GM21360 (cell line): ENCODE data around the gene DENND1B.
"Not testable (repeated sequence)": the region's sequence is repeated elsewhere in the genome, so short reads cannot be mapped to it uniquely, and the experiment has no call there.

Experiments
- ATAC-seq: cut with Tn5 transposase; IDR thresholded peaks from one replicate; pipeline ENCODE4 v1.9.1; 2021; ENCODE audit warnings: mild to moderate bottlenecking, moderate library complexity; ENCODE audit not compliant: unreplicated experiment

DENND1B gene

DNA sequence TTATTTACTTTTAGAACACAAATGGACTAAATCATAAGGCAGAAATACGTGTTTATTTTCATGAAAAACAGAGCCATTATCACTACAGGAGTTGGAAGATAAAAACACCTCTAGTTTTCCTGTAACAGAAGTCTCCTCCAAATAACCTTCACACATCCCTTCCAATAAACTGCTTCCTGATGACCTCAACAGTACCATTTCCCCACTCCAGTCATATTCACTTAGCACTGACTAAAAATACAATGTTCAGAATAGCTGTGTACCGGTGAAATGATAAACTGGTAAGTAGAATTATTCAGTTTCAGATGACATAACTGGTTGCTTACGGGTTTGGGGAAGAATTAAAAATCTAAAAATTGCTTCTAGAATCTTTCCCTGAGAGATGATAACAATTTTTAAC is 137.9 kb downstream of the DENND1B start:
- ATAC-seq, result no peak

DNA sequence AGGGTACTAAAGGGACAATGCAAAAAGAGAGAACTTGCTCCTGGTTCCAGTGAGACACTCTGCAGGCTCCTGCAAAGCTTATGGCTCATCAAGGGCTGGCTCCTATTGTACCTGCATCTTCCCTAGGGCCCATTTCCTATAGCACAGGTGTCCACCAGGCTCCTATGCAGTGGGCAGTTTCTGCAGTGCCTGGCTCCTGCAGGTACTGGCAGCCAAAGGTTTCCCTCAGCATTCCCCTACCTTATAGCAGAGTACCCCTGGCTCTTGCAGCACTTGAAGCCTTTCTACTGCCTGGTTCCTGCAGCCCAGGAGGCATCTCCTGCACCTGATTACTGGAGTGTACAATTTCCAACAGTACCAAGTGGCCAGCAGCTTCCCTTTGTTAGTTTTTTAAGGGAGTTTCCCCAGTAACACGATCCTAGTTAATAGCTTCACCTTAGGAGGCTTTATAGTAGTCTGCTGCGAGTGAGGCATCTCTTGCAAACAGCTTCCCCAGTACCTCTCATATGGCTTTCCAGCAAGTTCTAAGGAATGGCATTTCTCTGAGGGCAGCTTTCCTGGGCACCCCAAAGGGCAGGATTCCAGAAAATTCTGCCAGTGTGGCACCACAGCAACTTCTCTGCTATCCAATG is 141.7 kb downstream of the DENND1B start:
- no peak for ATAC-seq

DNA sequence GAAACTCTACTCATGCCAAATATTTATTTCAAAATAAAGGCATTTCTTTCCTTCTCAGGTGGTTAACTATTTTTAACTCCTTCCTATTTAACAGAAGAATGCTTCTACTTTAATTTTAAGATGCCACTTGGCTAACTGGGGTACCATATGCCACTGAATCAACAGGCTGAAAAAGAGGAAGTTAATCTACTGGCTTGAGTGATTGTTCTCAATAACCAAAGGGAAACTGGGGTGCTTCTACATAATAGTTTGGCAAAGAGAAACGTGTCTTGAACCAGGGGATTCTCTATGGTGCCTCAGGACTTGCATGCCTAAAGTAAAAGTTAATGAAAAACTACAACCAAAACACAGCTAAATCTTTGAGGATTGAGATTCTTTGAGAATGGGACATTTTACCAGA is 142.6 kb downstream of the DENND1B start:
- ATAC-seq, result no peak

DNA sequence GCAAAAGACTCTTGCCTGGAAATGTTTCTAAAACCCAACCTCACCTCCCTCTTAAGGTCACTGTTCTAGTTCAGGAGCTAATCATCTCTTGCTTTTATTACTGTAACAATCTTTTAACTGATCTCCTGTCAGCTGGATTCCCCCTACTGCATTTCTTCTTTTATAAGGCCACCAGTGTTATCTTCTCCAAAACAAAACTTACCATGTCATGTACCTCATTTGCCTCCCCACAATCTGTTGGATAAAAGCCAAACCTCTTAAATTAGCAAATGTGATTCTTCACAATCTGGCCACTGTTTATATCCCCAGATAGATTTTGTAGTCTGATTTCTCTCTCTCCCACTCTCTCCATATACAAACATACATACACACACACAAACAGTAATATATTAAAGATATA is 143.3 kb downstream of the DENND1B start:
- ATAC-seq, result no peak

DNA sequence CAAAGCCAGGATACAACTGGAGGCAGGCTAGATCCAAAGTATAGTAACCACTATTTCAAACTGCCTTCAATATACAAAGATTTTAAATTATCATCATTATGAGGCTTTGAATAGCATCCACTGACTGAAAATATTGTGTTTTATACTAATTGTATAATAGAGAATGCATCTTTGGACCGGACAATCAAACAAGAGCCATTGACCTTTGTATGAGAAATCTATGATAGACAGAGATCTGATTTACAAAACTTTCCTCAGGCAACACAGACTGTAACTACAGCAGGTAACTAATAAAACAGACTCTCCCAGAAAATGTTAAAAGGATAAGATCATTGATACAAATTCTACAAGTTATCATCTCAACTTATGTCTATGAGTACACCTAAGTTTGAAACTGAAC is 152.9 kb downstream of the DENND1B start:
- ATAC-seq, result no peak

DNA sequence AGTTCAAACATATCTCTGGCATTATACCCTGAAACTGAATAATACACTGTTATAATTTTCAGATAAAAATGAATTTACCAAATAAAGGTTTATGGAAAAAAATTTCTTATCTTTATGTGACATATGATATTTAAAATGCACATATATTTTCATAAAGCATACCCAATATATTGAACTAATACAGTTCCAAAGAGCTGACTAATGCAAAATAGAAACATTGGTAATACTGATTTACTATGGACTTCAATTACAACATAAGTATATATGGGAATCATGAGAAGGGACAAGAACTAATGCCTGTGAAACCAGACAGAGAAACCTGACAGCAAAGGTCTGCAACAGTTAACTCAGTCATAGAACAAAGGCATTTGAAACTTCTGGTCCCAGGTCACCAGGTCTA is 153.5 kb downstream of the DENND1B start:
- ATAC-seq, result no peak

DNA sequence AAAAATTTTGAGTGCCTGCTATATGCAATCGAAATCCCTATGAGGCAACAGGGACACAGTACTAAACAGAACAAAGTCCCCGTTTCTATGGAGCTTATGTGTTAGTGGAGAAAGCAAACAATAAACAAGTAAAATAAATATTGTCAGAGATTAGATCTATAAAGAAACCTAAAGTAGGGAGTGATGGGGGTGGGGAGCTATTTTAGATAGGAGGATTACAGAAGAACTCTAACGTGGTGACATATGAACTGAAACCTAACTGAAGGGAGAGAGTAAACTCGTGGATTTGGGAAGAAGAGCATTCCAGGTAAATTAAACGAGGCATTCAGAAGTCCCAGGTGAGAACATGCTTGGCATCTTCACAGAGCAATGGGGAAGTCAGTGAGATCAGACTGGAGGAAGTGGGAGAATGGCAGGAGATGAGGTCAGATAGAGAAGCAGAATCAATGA is 154.5 kb downstream of the DENND1B start:
- ATAC-seq, result no peak

DNA sequence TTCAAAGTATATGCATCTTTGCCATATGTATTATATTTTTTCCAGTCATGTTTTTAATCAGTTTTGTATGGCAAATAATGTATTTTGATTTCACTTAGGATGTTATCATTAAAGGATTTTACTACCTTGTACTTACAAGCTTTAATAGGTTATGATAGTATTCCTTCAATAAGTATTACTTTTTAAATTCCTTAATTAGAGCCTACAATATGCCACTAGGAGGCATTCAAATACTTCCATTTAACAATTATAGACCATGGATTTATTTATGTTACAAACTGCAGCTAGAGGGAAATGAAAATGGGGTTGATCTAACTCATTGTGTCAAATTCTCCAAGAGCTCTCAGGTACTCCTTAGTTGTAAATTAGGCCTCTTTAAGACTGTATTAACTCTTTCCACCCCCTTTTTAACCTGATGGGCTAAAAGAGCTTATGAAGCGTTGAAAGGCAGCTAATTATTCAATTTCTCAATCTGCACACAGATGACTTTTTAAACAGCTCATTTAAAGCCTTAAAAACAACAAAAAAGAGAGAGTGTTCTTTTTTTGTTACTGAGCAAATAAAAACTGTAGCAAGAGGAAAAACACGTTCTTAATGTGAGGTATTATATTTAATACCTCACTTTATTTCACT is 156.2 kb downstream of the DENND1B start:
- no peak for ATAC-seq

DNA sequence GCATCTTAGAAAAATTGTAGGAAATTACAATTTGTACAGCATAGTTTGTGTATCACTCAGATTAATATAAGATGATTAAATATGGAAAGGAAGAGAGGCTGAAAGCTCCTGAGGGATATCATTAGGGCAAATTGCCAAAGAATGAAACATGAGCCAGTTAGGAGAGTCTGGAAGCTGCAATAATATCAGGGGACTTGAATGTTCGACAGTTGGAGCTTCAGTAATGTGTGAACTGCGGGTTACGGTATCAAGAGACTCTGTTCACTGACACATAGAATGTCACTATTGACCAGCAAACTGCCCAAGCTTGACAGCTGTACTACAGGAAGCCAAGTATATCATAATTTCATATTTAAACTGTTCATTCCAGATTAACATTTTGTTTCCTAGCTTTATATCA is 157.2 kb downstream of the DENND1B start:
- ATAC-seq, result no peak

DNA sequence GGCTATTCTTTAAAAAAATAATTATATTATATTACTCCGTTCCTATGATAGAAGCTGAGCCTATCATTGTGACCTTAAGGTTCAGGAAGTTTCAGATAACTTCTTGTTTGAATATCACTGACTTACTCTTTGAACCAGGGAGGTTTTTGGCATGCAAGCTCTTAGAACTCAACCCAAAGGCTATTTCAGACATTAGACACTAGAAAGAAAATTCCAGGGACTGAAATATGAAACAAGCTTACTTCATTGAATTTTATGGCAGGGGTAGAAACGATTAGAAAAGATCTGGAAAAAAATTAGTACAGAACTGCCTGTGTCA is 159.6 kb downstream of the DENND1B start:
- ATAC-seq, result no peak

DNA sequence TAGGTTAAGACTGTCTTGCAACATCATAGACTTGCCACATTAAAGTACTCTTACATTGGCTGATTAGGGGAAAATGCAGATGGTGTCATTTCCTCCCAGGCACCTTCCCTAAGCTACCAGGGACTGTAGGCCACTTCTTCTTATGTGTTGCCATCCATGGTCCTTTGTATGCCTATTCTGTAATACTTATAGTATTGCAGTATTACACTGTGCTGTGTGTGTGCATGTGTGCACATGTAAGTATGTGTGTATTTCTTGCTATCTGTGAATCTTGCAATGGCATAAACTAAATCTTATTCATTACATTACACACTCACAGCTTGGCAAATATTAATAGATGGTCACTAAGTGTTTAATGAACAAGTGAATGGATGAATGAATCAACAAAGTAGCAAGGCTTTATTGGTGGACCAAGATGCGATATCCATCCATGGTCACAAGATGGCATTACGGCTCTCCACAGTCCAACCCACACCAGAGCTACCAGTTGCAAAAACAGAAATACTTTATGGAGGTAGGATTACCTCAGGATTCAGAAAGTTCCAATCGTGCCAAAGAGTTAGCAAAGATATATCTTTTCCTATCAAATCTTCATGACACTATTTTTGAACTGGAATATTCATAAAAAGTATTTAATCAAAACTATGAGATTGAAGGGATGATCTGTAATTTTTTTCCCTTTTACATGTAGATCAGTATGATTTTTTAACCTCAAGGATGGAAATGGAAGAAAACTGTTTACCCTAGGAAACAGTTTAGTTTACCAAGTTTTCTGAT is 160.2 kb downstream of the DENND1B start:
- ATAC-seq, result peak; percentile 89

DNA sequence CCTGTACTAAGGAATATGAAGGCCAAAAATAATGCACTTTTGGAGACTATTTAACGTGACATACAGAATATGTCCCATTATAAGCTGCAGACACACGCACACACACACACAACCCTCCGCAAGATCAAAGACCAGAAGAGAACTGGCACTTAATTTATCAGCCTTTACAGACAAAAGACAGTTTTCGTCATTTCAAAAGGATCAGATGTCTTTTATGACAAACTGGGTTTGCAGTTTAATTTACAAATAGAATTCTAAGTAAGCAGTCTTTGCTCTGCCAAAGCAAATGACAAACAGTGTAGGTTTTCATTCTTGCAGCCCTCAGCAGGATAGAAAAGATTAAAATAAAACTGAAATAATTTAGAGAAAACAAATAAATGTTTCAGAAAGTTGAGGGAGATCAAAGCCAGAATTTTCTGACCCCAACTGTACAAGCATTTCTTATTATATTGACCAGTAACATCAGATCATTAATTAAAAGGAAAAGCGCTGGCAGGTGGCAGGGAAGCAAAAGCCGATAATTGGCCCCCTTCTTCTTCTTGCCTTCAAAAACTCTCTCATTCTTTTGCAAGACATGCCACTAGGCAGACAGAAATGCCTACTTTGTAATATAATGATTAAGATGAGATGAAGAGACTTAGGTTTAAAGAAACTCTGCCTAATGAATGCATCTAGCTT is 169.0 kb downstream of the DENND1B start:
- no peak for ATAC-seq

DNA sequence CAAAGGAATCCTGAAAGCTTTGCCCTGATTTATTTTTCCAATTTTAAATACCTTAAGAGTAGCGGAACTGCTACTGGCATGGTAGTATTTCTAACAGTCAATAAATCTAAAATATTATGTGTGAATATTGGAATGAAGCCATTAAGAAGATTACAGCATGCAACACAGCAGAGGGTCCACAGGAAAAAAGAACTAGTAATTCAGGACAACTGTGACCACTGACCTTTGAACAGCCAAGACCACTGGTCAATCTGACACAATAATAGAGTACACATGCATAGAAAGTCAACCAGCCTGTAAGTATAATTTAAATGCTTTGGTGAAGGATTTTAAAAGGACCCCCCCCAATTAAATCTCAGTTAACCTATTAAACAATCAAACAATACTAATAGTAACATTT is 171.0 kb downstream of the DENND1B start:
- ATAC-seq, result no peak

DNA sequence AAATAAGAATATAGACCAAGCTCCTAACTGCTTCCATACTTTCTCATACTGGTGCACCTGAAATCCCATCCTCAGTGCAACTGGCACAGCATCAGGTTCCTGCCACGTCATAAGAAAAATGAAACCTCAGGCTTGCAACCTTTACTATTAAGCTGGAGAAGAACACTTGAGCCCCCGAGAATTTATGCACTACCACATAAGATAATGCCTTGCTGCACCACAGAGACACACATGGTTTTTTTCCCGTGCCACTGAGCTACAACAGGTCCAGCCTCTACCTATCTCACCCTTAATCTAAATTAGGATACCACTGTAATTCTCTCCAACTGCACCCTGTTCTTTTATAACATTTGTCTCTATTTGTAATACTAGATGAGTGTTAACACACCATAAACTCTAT is 174.5 kb downstream of the DENND1B start:
- no peak for ATAC-seq

DNA sequence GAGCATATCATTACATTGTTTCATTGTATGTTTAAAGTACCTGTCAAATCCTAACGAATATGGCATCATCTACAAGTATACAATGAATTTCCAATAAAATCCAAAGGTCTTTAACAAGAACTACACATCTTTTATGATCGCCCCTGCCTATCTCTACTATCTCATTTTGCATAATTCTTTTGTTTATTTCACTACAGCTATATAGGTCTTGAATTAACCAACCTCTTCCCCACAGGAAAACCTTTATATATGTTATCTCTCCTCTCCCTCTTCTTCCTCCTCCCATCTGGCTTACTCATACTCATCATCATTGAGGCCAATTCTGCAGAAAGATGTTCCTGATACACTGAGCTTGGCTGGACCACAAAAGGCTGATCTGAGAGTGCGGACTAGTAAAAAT is 175.5 kb downstream of the DENND1B start:
- ATAC-seq, result no peak

DNA sequence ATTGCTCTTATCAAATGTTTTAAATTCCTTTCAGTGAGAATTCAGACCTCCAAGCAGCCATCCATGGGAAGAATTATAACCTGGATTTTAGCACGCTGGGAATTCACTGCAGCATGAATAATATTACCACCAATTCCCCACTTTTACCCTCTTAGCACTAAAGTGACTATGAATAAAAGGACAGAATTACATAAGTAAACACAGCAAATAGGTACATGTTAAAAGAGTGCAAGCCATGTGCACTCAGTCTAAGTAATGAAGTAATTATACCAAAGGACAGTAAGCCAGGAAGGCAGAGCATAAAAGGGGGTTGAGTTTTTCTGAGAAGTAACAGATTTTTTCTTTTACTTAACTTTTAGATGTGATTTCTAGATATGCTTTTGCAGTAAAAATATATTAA is 176.3 kb downstream of the DENND1B start:
- ATAC-seq, result no peak

DNA sequence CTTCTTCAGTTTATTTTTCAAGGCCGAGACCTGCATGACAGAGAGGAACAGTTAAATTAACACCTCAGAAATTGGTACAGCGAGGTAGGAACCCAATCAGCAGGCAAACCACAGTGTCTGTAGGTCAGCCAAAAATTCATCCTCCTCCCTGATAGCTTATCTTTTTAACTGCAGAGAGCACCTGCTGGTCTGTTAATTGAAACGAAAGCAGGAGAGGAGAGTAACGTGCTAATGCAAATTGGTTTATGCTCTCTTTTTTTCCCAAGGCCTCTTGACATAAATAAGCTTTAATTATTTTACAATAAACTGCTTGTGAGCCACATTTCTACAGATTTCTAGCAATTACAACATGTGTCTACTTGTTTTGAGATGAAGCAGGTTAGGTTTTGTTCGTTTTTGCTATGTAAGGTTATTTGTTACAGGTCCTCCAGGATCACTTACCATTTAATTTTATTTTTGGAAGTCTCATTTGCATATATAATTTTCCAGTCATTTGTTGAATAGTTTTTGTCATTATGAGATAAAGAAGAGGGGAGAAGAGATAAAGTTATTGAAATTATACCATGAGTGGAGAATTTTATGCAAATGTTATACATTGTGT is 179.9 kb downstream of the DENND1B start:
- ATAC-seq, result no peak

DNA sequence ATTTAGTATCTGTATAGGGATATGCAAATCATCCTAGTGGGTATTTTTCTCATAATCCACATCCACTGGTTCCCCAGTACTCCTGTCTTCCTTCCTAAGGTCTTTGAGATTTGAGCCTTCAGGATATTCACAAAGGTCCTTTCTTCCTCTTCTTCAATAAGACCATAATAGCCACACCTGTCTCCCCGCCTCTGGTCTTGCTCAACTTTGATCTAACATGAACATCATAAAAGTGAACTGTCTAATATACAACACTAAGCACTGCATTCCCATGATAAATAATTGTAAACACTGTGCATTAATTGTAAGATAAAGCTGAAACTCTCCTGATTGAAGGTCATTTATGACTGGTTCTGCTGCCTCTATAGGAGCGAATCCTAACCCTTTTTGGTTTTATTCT is 184.6 kb downstream of the DENND1B start:
- ATAC-seq, result no peak

DNA sequence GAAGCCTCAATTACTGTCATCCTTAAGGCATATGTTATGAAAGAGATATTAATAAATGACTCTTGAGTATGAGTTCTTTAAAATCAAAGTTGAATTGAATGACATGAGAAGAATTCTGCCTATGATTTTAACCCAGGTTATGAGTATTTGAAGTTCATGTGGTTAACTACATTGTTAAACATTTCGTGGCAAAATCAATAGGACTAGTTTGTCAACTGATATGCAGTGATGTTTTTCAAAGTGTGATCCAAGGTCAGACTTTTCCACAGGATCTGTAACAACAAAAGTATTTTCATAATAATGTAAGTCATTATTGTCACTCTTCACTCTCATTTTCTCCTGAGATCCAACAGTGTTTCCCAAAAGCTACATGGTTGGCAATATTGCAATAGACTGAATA is 189.5 kb downstream of the DENND1B start:
- no peak for ATAC-seq

DNA sequence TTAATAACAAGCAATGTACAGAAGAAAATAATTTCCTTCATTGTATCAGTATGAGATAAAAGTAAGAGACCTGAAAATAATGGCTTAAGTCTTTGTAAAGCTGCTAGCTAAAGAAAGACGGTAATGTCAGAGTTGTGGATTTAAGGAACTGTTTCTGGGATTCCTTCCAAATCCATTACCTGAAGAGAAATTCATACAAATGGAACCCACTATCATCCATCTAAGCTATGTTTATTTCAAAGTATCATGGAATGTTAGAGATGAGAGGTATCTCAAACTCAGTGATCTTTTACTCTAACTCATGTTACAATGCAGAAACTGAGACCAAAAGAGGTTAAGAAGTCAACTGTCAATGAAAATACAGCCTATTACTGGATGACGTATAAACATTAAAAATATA is 197.7 kb downstream of the DENND1B start:
- ATAC-seq, result no peak

DNA sequence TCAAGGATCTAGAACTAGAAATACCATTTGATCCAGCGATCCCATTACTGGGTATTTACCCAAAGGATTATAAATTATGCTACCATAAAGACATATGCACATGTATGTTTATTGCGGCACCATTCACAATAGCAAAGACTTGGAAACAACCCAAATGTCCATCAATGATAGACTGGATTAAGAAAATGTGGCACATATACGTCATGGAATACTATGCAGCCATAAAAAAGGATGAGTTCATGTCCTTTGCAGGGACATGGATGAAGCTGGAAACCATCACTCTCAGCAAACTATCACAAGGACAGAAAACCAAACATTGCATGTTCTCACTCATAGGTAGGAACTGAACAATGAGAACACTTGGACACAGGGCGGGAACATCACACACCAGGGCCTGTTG is 199.7 kb downstream of the DENND1B start:
- not testable (repeated sequence) for ATAC-seq
